Stomach (tissue), 9 donors: ENCODE results near the gene EPHB1. TPM values are rescaled to one million over a fixed set of nuclear protein-coding genes. Genes with fewer than 3 reads are reported as not detected.

ENCODE experiments used
- DNase-seq, 2 donors: peaks; one replicate each; pipeline versions ENCODE4 v3.0.0 to v3.0.0-alpha.2; 2013 to 2019
- H3K27ac ChIP-seq, 5 donors: fragments of 200-600 bp in 4 of 5; sonication (generic) in 4 of 5; one replicate each; pipeline ENCODE4 v1.5.1; 2013 to 2019; ENCODE audit warnings: mild to moderate bottlenecking in 1 of 5, moderate library complexity in 1 of 5
- H3K27me3 ChIP-seq, 3 donors: fragments of 200-600 bp; sonication (generic); one replicate each; pipeline ENCODE4 v1.5.1; 2017 to 2019; ENCODE audit warnings: mixed run types in 1 of 3
- H3K36me3 ChIP-seq, 4 donors: fragments of 200-600 bp; sonication (generic); 1 replicate in 3 of 4; 2 replicates in 1 of 4; pipeline ENCODE4 v1.5.1; 2016 to 2019
- H3K4me1 ChIP-seq, 4 donors: fragments of 200-600 bp; sonication (generic); one replicate each; pipeline ENCODE4 v1.5.1; 2016 to 2019
- H3K4me3 ChIP-seq, 4 donors: fragments of 200-600 bp; sonication (generic) in 3 of 4; one replicate each; pipeline ENCODE4 v1.5.1; 2016 to 2019; ENCODE audit warnings: mild to moderate bottlenecking in 1 of 4
- H3K9me3 ChIP-seq, 4 donors: fragments of 200-600 bp; sonication (generic); one replicate each; pipeline ENCODE4 v1.5.1; 2016 to 2019
- EP300 ChIP-seq: sonication (generic); formaldehyde crosslinking; IDR thresholded peaks from one replicate; pipeline ENCODE4 v1.6.1; 2017; ENCODE audit warnings: antibody characterized with exemption
- POLR2A ChIP-seq, 4 donors: fragments of 450-650 bp; IDR thresholded peaks; one replicate each; pipeline ENCODE4 v1.6.1; 2016; ENCODE audit warnings: antibody characterized with exemption in 4 of 4, control low read depth in 2 of 4, mild to moderate bottlenecking in 1 of 4, moderate library complexity in 1 of 4
- POLR2AphosphoS5 ChIP-seq, 3 donors: sonication (generic); formaldehyde crosslinking; IDR thresholded peaks; one replicate each; pipeline ENCODE4 v1.6.1; 2016; ENCODE audit warnings: antibody characterized with exemption in 3 of 3
- WGBS, 5 donors: extraction: QIAGEN DNeasy Blood & Tissue Kit in 3 of 5; methylation state at CpG; one replicate each; pipeline versions ENCODE4 v1.1.5 to v1.1.7; 2013 to 2018; 5-methylcytosine and 5-hydroxymethylcytosine counted together
- intact Hi-C: fragments of 100-400 bp; cut with DNase I; formaldehyde crosslinking; loops from one replicate; pipeline ENCODE4 v1.15.1; 2023; ENCODE audit warnings: low total_unique reads
- polyA plus RNA-seq, 3 donors: library from polyadenylated mRNA; stranded (reverse); fragments of 200-250 nt; gene quantifications; one replicate each; pipeline ENCODE4 v1.2.3, GENCODE V29; 2013
- total RNA-seq, 5 donors: library from RNA; depleted of rRNA; stranded (reverse); fragments of >200 nt; gene quantifications; one replicate each; pipeline versions ENCODE4 v1.1.0 to v1.2.3, GENCODE V29; 2014 to 2016
- TF ChIP-seq, protein P1 (sequence below), 7 experiments: fragments of 450-650 bp in 4 of 7; fragments of 200-600 bp in 3 of 7; sonication (generic) in 3 of 7; IDR thresholded peaks; one replicate each; pipeline ENCODE4 v1.5.1; 2016 to 2019; ENCODE audit warnings: antibody characterized with exemption in 7 of 7, control low read depth in 2 of 7, mild to moderate bottlenecking in 1 of 7
- donor health status: healthy with polysubstance abuse.
- donor health status: Bipolar disorder and iron deficiency.
- donor health status: healthy.

EPHB1 gene
- total and polyA plus RNA-seq, 8 donors: 0.13 to 2.3 (median 1.0) TPM; not detected in 4

DNA sequence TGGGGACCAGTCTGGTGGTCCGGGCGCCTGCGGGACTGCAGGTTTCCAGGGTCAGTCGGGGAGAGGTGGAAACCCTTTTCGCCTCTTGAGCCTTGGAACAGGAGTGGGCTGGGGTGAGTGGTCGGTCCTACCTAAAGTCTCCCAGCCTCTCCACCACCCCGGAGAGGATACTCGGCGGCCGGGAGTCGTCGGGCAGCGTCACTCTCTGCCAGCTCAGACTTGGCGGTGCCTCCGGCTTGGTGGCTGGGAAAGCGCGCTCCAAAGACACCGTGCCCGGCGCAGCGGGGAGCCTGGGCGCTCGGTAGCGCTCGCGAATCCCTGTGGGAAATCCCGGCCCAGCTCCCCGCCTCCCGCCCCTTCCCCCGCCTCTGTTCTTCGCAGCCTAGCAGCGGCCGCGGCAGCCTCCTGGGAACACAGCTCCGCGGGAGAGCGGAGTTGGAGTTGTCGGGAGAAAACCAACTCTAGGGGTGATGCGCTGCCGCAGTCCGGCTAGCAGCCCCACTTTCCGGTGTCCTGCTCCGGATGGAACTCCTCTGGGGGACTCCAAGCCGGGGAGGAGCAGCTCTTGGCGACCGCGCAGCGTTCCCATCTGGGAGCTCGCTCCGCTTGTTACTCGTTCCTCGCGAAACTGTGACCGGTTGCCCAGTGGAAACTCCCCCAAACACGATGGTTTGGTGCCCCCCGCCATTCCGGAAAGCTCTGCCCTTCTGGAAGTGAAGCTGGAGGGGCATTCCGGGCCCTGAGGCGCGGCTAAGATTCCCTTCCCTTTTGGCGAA is 1.4 kb downstream of the EPHB1 start:
- Histone ChIP-seq H3K36me3 (no peaks in the 10 kb centered on the region), H3K9me3 (no peaks in the 10 kb centered on the region), H3K27me3 (peaks cover 3 to 44% (median 25%) of the 10 kb centered on the region in 3 donors), H3K4me3 (peak overlapping the region; percentile 46 to 75 (median 57)), H3K4me1 (peaks cover 17 to 38% (median 29%) of the 10 kb centered on the region in 4 donors), H3K27ac (peak overlapping the region in 1 of 5 donors; percentile 16)
- intact Hi-C loops: loop anchor here (5.0 kb wide), 1 partner anchor 1096 kb away; no protein-coding TSS in a partner anchor
- DNase-seq: peak in 1 of 2 donors; percentile 58
- TF ChIP-seq, protein P1, sequence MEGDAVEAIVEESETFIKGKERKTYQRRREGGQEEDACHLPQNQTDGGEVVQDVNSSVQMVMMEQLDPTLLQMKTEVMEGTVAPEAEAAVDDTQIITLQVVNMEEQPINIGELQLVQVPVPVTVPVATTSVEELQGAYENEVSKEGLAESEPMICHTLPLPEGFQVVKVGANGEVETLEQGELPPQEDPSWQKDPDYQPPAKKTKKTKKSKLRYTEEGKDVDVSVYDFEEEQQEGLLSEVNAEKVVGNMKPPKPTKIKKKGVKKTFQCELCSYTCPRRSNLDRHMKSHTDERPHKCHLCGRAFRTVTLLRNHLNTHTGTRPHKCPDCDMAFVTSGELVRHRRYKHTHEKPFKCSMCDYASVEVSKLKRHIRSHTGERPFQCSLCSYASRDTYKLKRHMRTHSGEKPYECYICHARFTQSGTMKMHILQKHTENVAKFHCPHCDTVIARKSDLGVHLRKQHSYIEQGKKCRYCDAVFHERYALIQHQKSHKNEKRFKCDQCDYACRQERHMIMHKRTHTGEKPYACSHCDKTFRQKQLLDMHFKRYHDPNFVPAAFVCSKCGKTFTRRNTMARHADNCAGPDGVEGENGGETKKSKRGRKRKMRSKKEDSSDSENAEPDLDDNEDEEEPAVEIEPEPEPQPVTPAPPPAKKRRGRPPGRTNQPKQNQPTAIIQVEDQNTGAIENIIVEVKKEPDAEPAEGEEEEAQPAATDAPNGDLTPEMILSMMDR (IDR thresholded peaks at IDR 0.05): no peak
- TF ChIP-seq POLR2A (IDR thresholded peaks at IDR 0.05): no peak
- TF ChIP-seq POLR2AphosphoS5 (IDR thresholded peaks at IDR 0.05): no peak
- TF ChIP-seq EP300: no peak
- 0 to 2% (median 2%) methylated on average over 12 to 61 of the region's 61 CpGs for WGBS, 5 donors

DNA sequence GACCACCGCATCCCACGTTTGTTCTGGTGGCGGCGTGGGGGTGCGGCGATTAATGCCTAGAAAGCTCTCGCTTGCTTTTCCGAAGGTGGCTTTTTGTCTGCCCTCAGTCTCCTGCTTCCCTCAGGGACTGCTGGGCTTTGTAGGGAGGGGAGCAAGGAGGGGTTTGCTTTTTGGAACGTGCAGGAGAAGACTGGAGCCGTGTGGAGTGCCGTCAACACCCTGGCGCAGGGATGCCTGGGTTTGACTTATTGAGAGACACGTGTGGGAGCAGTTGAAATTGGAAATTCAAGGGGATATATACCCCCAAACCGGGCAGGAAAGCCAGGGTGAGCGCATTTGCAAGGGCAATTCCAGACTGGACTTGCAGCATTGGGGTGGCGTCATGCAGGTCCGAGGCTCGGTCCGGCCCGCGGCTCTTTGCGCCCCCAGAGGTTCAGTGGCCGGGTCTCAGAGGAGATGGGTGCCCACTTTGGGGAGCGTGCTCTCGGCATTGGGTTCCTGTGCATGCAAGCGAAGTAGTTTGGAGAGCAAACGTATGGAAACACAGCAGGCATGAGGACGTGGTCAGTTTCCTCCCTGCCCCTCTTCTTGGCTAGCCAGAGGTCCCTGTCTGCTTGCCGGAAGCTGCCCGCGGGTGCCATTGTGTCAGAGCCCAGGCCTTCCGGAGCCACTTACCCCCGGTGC is 2.1 kb downstream of the EPHB1 start:
- peaks cover 3 to 44% (median 25%) of the 10 kb centered on the region in 3 donors for H3K27me3 ChIP-seq

DNA sequence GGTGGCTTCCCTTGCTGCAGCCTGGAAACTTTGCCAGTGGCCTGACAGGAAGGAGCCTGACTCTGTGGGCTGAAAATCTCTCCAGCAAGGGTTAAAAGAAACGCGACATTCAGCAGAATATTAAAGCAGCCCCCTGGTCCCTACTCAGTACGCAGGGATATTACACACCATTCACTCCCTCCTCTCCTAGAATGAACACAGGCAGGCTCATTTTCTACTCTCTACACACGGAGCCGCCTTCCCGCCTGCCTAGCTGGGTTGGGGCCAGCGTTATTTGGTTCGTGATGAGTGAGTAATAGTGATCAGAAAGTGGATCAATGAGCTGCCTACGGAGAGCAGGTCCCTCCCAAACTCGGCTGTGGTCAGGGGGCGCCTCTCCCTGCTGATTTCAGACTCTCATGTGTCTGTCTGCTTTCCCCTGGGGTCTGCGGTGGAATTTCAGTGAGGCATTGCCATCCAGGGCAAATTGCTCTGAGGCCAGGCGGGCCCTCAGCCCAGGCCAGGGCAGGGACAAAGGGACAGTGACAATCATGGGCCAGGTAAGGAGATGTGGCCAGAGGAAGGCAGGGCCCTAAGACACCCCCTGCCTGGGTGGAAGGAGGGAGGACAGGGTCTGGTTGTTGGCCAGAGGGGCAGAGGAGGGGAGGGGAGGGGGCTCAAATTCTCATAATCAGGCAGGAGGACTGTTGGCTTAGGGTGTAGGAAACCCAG is 2.8 kb downstream of the EPHB1 start:
- TF ChIP-seq, protein P1 (IDR thresholded peaks at IDR 0.05): no peak
- TF ChIP-seq POLR2AphosphoS5 (IDR thresholded peaks at IDR 0.05) (no peak), POLR2A (IDR thresholded peaks at IDR 0.05) (no peak), EP300 (no peak)
- Histone ChIP-seq H3K36me3 (no peaks in the 10 kb centered on the region), H3K27me3 (peaks cover 3 to 44% (median 25%) of the 10 kb centered on the region in 3 donors), H3K27ac (peak overlapping the region in 2 of 5 donors; percentile 18 to 57), H3K4me1 (peaks cover 17 to 38% (median 29%) of the 10 kb centered on the region in 4 donors), H3K4me3 (no peak overlapping the region), H3K9me3 (no peaks in the 10 kb centered on the region)
- 57 to 63% (median 61%) methylated on average over 10 to 13 of the region's 13 CpGs for WGBS, 5 donors
- no peak for DNase-seq
- intact Hi-C loops: loop anchor here (5.0 kb wide), 1 partner anchor 1094 kb away; no protein-coding TSS in a partner anchor

More for the DNA sequence above, 2.1 kb downstream of the EPHB1 start:
- 6 to 32% (median 15%) methylated on average over 20 to 33 of the region's 33 CpGs for WGBS, 5 donors
- Histone ChIP-seq H3K9me3 (no peaks in the 10 kb centered on the region), H3K4me3 (peak overlapping the region; percentile 46 to 75 (median 57)), H3K27ac (peak overlapping the region in 1 of 5 donors; percentile 57), H3K4me1 (peaks cover 17 to 38% (median 29%) of the 10 kb centered on the region in 4 donors), H3K36me3 (no peaks in the 10 kb centered on the region)
- intact Hi-C loops: loop anchor here (5.0 kb wide), 1 partner anchor 1095 kb away; no protein-coding TSS in a partner anchor
- TF ChIP-seq EP300 (no peak), POLR2AphosphoS5 (IDR thresholded peaks at IDR 0.05) (no peak), POLR2A (IDR thresholded peaks at IDR 0.05) (no peak)
- TF ChIP-seq, protein P1 (IDR thresholded peaks at IDR 0.05): no peak
- no peak for DNase-seq
